HEK293 (cell line): ENCODE measurements around the gene DMD.

ENCODE experiments used
- SCRT1 ChIP-seq: fragments of 450-650 bp; formaldehyde crosslinking; IDR thresholded peaks from 2 replicates; pipeline ENCODE4 v1.5.1; 2016; ENCODE audit warnings: missing biosample characterization, missing genetic modification characterization, borderline replicate concordance
- SP2 ChIP-seq: fragments of 450-650 bp; formaldehyde crosslinking; IDR thresholded peaks from 2 replicates; pipeline ENCODE4 v1.5.1; 2016; ENCODE audit warnings: missing biosample characterization, missing genetic modification characterization
- ZBTB7A ChIP-seq: fragments of 450-650 bp; formaldehyde crosslinking; IDR thresholded peaks from 2 replicates; pipeline ENCODE4 v1.5.1; 2016; ENCODE audit warnings: low read depth, missing biosample characterization, missing genetic modification characterization
- ZNF121 ChIP-seq: fragments of 450-650 bp; formaldehyde crosslinking; IDR thresholded peaks from 2 replicates; pipeline ENCODE4 v1.5.1; 2016; ENCODE audit warnings: missing biosample characterization, missing genetic modification characterization
- ZNF239 ChIP-seq: fragments of 450-650 bp; formaldehyde crosslinking; IDR thresholded peaks from 2 replicates; pipeline ENCODE4 v1.5.1; 2016; ENCODE audit warnings: missing biosample characterization, missing genetic modification characterization
- ZNF274 ChIP-seq, 2 experiments: fragments of 200-500 bp in 1 of 2; fragments of 450-650 bp in 1 of 2; sonication (Bioruptor generic) in 1 of 2; formaldehyde crosslinking in 1 of 2; IDR thresholded peaks; 2 replicates each; pipeline versions ENCODE4 v1.5.1 to v1.6.1; 2014 to 2016; ENCODE audit warnings: borderline replicate concordance in 1 of 2, inconsistent platforms in 1 of 2, low read length in 1 of 2, missing biosample characterization in 1 of 2, missing genetic modification characterization in 1 of 2
- ZNF311 ChIP-seq: fragments of 450-650 bp; formaldehyde crosslinking; IDR thresholded peaks from 2 replicates; pipeline ENCODE4 v1.5.1; 2017; ENCODE audit warnings: missing biosample characterization, missing genetic modification characterization, borderline replicate concordance
- ZNF561 ChIP-seq: fragments of 450-650 bp; IDR thresholded peaks from 2 replicates; pipeline ENCODE4 v1.5.1; 2018; ENCODE audit warnings: missing biosample characterization, missing genetic modification characterization, borderline replicate concordance
- ZNF621 ChIP-seq: fragments of 450-650 bp; formaldehyde crosslinking; IDR thresholded peaks from 2 replicates; pipeline ENCODE4 v1.5.1; 2017; ENCODE audit warnings: missing biosample characterization, missing genetic modification characterization
- ZNF701 ChIP-seq: fragments of 450-650 bp; formaldehyde crosslinking; IDR thresholded peaks from 2 replicates; pipeline ENCODE4 v1.5.1; 2016; ENCODE audit warnings: missing biosample characterization, missing genetic modification characterization
- ZNF707 ChIP-seq: fragments of 450-650 bp; formaldehyde crosslinking; IDR thresholded peaks from 2 replicates; pipeline ENCODE4 v1.5.1; 2016; ENCODE audit warnings: missing biosample characterization, missing genetic modification characterization
- ZNF837 ChIP-seq: fragments of 450-650 bp; formaldehyde crosslinking; IDR thresholded peaks from 2 replicates; pipeline ENCODE4 v1.5.1; 2016; ENCODE audit warnings: missing biosample characterization, missing genetic modification characterization
- TF ChIP-seq, protein P1 (sequence below): fragments of 450-650 bp; formaldehyde crosslinking; IDR thresholded peaks from 2 replicates; pipeline ENCODE4 v1.5.1; 2016; ENCODE audit warnings: missing biosample characterization, missing genetic modification characterization
- TF ChIP-seq, protein P2 (sequence below): fragments of 450-650 bp; formaldehyde crosslinking; IDR thresholded peaks from 2 replicates; pipeline ENCODE4 v1.5.1; 2017; ENCODE audit warnings: missing biosample characterization, mild to moderate bottlenecking, missing genetic modification characterization, moderate library complexity

DNA sequence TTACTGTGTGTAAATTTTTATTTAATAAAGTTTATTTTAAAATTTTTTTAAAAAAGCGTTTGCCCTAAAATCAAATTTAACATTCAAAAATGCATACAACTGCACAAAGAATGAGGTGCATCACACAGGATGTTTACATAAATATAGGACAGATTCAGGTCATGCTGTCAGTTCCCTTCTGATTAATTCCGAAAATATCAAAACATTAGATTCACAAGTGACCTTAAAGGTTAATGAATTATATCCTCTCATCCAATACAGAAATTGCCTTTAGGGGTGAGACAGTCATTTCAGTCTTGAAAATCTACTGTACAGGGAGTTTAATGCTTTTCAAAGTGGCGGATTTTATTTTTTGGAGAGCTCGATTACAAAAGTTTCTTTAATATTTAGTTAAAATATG, 1930.8 kb downstream of the DMD start:
- TF ChIP-seq, protein P1, sequence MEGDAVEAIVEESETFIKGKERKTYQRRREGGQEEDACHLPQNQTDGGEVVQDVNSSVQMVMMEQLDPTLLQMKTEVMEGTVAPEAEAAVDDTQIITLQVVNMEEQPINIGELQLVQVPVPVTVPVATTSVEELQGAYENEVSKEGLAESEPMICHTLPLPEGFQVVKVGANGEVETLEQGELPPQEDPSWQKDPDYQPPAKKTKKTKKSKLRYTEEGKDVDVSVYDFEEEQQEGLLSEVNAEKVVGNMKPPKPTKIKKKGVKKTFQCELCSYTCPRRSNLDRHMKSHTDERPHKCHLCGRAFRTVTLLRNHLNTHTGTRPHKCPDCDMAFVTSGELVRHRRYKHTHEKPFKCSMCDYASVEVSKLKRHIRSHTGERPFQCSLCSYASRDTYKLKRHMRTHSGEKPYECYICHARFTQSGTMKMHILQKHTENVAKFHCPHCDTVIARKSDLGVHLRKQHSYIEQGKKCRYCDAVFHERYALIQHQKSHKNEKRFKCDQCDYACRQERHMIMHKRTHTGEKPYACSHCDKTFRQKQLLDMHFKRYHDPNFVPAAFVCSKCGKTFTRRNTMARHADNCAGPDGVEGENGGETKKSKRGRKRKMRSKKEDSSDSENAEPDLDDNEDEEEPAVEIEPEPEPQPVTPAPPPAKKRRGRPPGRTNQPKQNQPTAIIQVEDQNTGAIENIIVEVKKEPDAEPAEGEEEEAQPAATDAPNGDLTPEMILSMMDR (tag by site-specific recombination): no peak
- TF ChIP-seq ZNF121: no peak
- no peak for TF ChIP-seq ZNF621 (tag by site-specific recombination)
- TF ChIP-seq ZNF239: no peak
- TF ChIP-seq ZBTB7A (tag by site-specific recombination): no peak
- TF ChIP-seq ZNF707 (tag by site-specific recombination): no peak
- TF ChIP-seq, protein P2, sequence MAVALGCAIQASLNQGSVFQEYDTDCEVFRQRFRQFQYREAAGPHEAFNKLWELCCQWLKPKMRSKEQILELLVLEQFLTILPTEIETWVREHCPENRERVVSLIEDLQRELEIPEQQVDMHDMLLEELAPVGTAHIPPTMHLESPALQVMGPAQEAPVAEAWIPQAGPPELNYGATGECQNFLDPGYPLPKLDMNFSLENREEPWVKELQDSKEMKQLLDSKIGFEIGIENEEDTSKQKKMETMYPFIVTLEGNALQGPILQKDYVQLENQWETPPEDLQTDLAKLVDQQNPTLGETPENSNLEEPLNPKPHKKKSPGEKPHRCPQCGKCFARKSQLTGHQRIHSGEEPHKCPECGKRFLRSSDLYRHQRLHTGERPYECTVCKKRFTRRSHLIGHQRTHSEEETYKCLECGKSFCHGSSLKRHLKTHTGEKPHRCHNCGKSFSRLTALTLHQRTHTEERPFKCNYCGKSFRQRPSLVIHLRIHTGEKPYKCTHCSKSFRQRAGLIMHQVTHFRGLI: no peak
- no peak for TF ChIP-seq ZNF274 (IDR thresholded peaks at IDR 0.05; ENCODE audit: low read length)
- TF ChIP-seq ZNF274 (tag by site-specific recombination; IDR thresholded peaks at IDR 0.05; ENCODE audit: borderline replicate concordance): no peak
- TF ChIP-seq ZNF701 (tag by site-specific recombination): no peak
- no peak for TF ChIP-seq ZNF561 (tag by site-specific recombination)
- TF ChIP-seq SCRT1 (tag by site-specific recombination): no peak
- no peak for TF ChIP-seq ZNF311
- no peak for TF ChIP-seq SP2
- TF ChIP-seq ZNF837: no peak
